Gastrocnemius medialis (tissue), 4 donors: Measurements from ENCODE around the gene WDR5.

Experiments used
- POLR2A ChIP-seq, 2 donors: fragments of 450-650 bp; IDR thresholded peaks; one replicate each; pipeline ENCODE4 v1.6.1; 2017; ENCODE audit warnings: antibody characterized with exemption in 2 of 2, mild to moderate bottlenecking in 2 of 2, moderate library complexity in 2 of 2
- TF ChIP-seq, protein P1 (sequence below), 5 experiments: fragments of 450-650 bp in 3 of 5; fragments of 200-600 bp in 2 of 5; sonication (generic) in 2 of 5; IDR thresholded peaks in 4 of 5; conservative IDR thresholded peaks in 1 of 5; 1 replicate in 4 of 5; 2 replicates in 1 of 5; pipeline ENCODE4 v1.5.1; 2016 to 2019; ENCODE audit warnings: antibody characterized with exemption in 5 of 5, mild to moderate bottlenecking in 3 of 5, moderate library complexity in 3 of 5

GRCh38 chr9:134112561-134112960, 23.3 kb upstream of the WDR5 start:
- TF ChIP-seq, protein P1, sequence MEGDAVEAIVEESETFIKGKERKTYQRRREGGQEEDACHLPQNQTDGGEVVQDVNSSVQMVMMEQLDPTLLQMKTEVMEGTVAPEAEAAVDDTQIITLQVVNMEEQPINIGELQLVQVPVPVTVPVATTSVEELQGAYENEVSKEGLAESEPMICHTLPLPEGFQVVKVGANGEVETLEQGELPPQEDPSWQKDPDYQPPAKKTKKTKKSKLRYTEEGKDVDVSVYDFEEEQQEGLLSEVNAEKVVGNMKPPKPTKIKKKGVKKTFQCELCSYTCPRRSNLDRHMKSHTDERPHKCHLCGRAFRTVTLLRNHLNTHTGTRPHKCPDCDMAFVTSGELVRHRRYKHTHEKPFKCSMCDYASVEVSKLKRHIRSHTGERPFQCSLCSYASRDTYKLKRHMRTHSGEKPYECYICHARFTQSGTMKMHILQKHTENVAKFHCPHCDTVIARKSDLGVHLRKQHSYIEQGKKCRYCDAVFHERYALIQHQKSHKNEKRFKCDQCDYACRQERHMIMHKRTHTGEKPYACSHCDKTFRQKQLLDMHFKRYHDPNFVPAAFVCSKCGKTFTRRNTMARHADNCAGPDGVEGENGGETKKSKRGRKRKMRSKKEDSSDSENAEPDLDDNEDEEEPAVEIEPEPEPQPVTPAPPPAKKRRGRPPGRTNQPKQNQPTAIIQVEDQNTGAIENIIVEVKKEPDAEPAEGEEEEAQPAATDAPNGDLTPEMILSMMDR (IDR thresholded peaks at IDR 0.05 in 4 of 5, conservative IDR thresholded peaks at IDR 0.05 in 1 of 5) = no peak
- TF ChIP-seq POLR2A (IDR thresholded peaks at IDR 0.05) = no peak
